ENCODE data around the gene PURA.

PURA gene

GRCh38 chr5:140101179-140101578 is 12.7 kb upstream of the PURA start:
- H3K36me3 ChIP-seq (ENCODE audit: control insufficient read depth, low read length): no peaks in the 10 kb centered on the region
- no peaks in the 10 kb centered on the region for H3K79me2 ChIP-seq (ENCODE audit: control insufficient read depth, low read length)
- H3K27ac ChIP-seq (ENCODE audit: low read depth, low read length): no peak overlapping the region
- H4K20me1 ChIP-seq (ENCODE audit: control insufficient read depth, insufficient read depth, low read depth, low read length): no peaks in the 10 kb centered on the region
- H3K9me2 ChIP-seq (replicated peaks; ENCODE audit: control insufficient read depth, low read length): no peaks in the 10 kb centered on the region
- no peaks in the 10 kb centered on the region for H3K9me3 ChIP-seq (ENCODE audit: control insufficient read depth, insufficient read depth, low read length)
- no peak overlapping the region for H3K4me3 ChIP-seq (ENCODE audit: low read length)
- H3F3A ChIP-seq (ENCODE audit: control insufficient read depth, insufficient read depth): peaks cover 4% of the 10 kb centered on the region; the same call in 1 of the 2 replicates
- H3K27me3 ChIP-seq (ENCODE audit: control insufficient read depth, low read length): no peaks in the 10 kb centered on the region
- peaks cover 1% of the 10 kb centered on the region for H3K4me1 ChIP-seq (ENCODE audit: control insufficient read depth, low read length)
- TF ChIP-seq CTCF (IDR thresholded peaks at IDR 0.05; ENCODE audit: low read depth, low read length, poor library complexity, severe bottlenecking) (no peak), EZH2phosphoT487 (IDR thresholded peaks at IDR 0.05; ENCODE audit: borderline replicate concordance, low read length) (no peak)
- H3K4me2 ChIP-seq (ENCODE audit: low read length): no peak overlapping the region

- no peak overlapping the region for H3K4me3 ChIP-seq (ENCODE audit: low read length)
- no peaks in the 10 kb centered on the region for H3K9me3 ChIP-seq (ENCODE audit: control insufficient read depth, insufficient read depth, low read length)
- peaks cover under 1% of the 10 kb centered on the region for H3K36me3 ChIP-seq (ENCODE audit: control insufficient read depth, low read length)
- peaks cover 13% of the 10 kb centered on the region for H3K4me1 ChIP-seq (ENCODE audit: control insufficient read depth, low read length)
- H3K79me2 ChIP-seq (ENCODE audit: control insufficient read depth, low read length): peaks cover 1% of the 10 kb centered on the region
- H3K27me3 ChIP-seq (ENCODE audit: control insufficient read depth, low read length): no peaks in the 10 kb centered on the region
- H3F3A ChIP-seq (ENCODE audit: control insufficient read depth, insufficient read depth): peaks cover 6% of the 10 kb centered on the region; the same call in 1 of the 2 replicates
- H4K20me1 ChIP-seq (ENCODE audit: control insufficient read depth, insufficient read depth, low read depth, low read length): no peaks in the 10 kb centered on the region
- H3K4me2 ChIP-seq (ENCODE audit: low read length): no peak overlapping the region
- no peak overlapping the region for H3K27ac ChIP-seq (ENCODE audit: low read depth, low read length)
- no peaks in the 10 kb centered on the region for H3K9me2 ChIP-seq (replicated peaks; ENCODE audit: control insufficient read depth, low read length)
- TF ChIP-seq EZH2phosphoT487 (IDR thresholded peaks at IDR 0.05; ENCODE audit: borderline replicate concordance, low read length) (no peak), CTCF (IDR thresholded peaks at IDR 0.05; ENCODE audit: low read depth, low read length, poor library complexity, severe bottlenecking) (no peak)
These were observed 10.8 kb upstream of the PURA start for GRCh38 chr5:140103154-140103553.

GRCh38 chr5:140104100-140104499 is 9.8 kb upstream of the PURA start:
- Histone ChIP-seq H3K79me2 (ENCODE audit: control insufficient read depth, low read length) (peaks cover 11% of the 10 kb centered on the region), H3K4me1 (ENCODE audit: control insufficient read depth, low read length) (peaks cover 19% of the 10 kb centered on the region), H3K4me2 (ENCODE audit: low read length) (no peak overlapping the region), H3K36me3 (ENCODE audit: control insufficient read depth, low read length) (peaks cover 7% of the 10 kb centered on the region), H3K27me3 (ENCODE audit: control insufficient read depth, low read length) (no peaks in the 10 kb centered on the region), H3K27ac (ENCODE audit: low read depth, low read length) (no peak overlapping the region), H3F3A (ENCODE audit: control insufficient read depth, insufficient read depth) (peaks cover 6% of the 10 kb centered on the region; the same call in 1 of the 2 replicates), H3K4me3 (ENCODE audit: low read length) (no peak overlapping the region), H4K20me1 (ENCODE audit: control insufficient read depth, insufficient read depth, low read depth, low read length) (peaks cover 6% of the 10 kb centered on the region), H3K9me3 (ENCODE audit: control insufficient read depth, insufficient read depth, low read length) (no peaks in the 10 kb centered on the region), H3K9me2 (replicated peaks; ENCODE audit: control insufficient read depth, low read length) (no peaks in the 10 kb centered on the region)
- no peak for TF ChIP-seq EZH2phosphoT487 (IDR thresholded peaks at IDR 0.05; ENCODE audit: borderline replicate concordance, low read length)
- TF ChIP-seq CTCF (IDR thresholded peaks at IDR 0.05; ENCODE audit: low read depth, low read length, poor library complexity, severe bottlenecking): no peak

All from DOHH2 (cell line).